ENCODE data around the gene OR1A2.
"Not testable (repeated sequence)": the region's sequence is repeated elsewhere in the genome, so short reads cannot be mapped to it uniquely, and the experiment has no call there.

OR1A2 gene

GRCh38 chr17:3197219-3197618, at the start of gene OR1A2:
OR1A2 (plus strand) TSS chr17:3197519; CDS start chr17:3197519, 0 bp downstream.
- no peak for DNase-seq

GRCh38 chr17:3157218-3157617, 40.1 kb upstream of the OR1A2 start:
- DNase-seq, result no peak

GRCh38 chr17:3167574-3167973, 29.7 kb upstream of the OR1A2 start:
- DNase-seq, result no peak

- no peak for DNase-seq
Observed at GRCh38 chr17:3189961-3190360, 7.4 kb upstream of the OR1A2 start.

GRCh38 chr17:3207367-3207766, 10.0 kb downstream of the OR1A2 start, which contains the start of gene OR1A1:
OR1A1 (plus strand) TSS chr17:3207667; CDS start chr17:3215621, 7,954 bp downstream.
- DNase-seq, result no peak

- no peak for DNase-seq
Observed at GRCh38 chr17:3208484-3208883, 11.2 kb downstream of the OR1A2 start.

GRCh38 chr17:3213001-3213400, 15.7 kb downstream of the OR1A2 start:
- no peak for DNase-seq

GRCh38 chr17:3213587-3213986, 16.3 kb downstream of the OR1A2 start:
- no peak for DNase-seq

- DNase-seq, result not testable (repeated sequence)
Observed at GRCh38 chr17:3219978-3220377, 22.7 kb downstream of the OR1A2 start.

- no peak for DNase-seq
Observed at GRCh38 chr17:3221850-3222249, 24.5 kb downstream of the OR1A2 start.

GRCh38 chr17:3222505-3222904, 25.2 kb downstream of the OR1A2 start:
- no peak for DNase-seq

GRCh38 chr17:3224721-3225352, 27.5 kb downstream of the OR1A2 start:
- not testable (repeated sequence) for DNase-seq

GRCh38 chr17:3232300-3232699, 35.0 kb downstream of the OR1A2 start:
- not testable (repeated sequence) for DNase-seq

- not testable (repeated sequence) for DNase-seq
Observed at GRCh38 chr17:3238685-3239084, 41.4 kb downstream of the OR1A2 start.

- DNase-seq, result not testable (repeated sequence)
Observed at GRCh38 chr17:3241044-3241443, 43.7 kb downstream of the OR1A2 start.

GRCh38 chr17:3244841-3245240, 47.5 kb downstream of the OR1A2 start:
- DNase-seq, result not testable (repeated sequence)
